ENCODE results near the gene PTPRM.

GRCh38 chr18:7953095-7953958 is 386.2 kb downstream of the PTPRM start:
- no peak for TF ChIP-seq EP300 (conservative IDR thresholded peaks at IDR 0.05; ENCODE audit: poor library complexity, severe bottlenecking)
- no peak for TF ChIP-seq REST (IDR thresholded peaks at IDR 0.05; ENCODE audit: borderline replicate concordance)
- no peak for TF ChIP-seq POLR2AphosphoS5 (IDR thresholded peaks at IDR 0.05)
- TF ChIP-seq MXI1 (conservative IDR thresholded peaks at IDR 0.05; ENCODE audit: poor library complexity, severe bottlenecking) = no peak
- no peak for TF ChIP-seq CTCF (IDR thresholded peaks at IDR 0.05; ENCODE audit: poor library complexity, severe bottlenecking)
- TF ChIP-seq TAF1 (IDR thresholded peaks at IDR 0.05; ENCODE audit: low read depth) = no peak
- no peak for TF ChIP-seq RAD21 (conservative IDR thresholded peaks at IDR 0.05)
- no peak for TF ChIP-seq EZH2 (IDR thresholded peaks at IDR 0.05; ENCODE audit: borderline replicate concordance, insufficient read depth, low read length, poor library complexity, severe bottlenecking)
